C4-2B (cell line): ENCODE data around the gene FLT1.

Experiments used
- ZFX ChIP-seq: fragments of 450-650 bp; IDR thresholded peaks from 2 replicates; pipeline ENCODE4 v1.6.1; 2017
- TF ChIP-seq, protein P1 (sequence below): fragments of 450-650 bp; conservative IDR thresholded peaks from 2 replicates; pipeline ENCODE4 v1.5.1; 2017; ENCODE audit warnings: mild to moderate bottlenecking

DNA sequence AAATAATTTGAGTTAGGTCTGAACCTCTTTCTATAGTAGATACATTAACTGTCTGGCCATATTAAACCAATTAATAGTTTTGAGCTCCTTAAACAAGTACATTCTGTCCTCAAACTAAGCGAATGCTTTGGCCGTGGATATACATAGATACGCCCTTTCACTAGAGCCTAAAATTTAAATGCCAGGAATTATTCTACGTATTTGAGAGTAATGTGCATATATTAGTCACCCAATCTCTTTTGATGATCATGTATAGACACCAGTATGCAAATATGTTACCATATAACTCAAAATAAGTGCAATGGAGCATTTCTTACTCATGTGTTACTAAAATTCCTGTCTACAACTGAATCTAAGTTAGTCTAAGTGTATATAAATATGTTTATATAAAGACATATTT, 70.4 kb downstream of the FLT1 start:
- TF ChIP-seq, protein P1, sequence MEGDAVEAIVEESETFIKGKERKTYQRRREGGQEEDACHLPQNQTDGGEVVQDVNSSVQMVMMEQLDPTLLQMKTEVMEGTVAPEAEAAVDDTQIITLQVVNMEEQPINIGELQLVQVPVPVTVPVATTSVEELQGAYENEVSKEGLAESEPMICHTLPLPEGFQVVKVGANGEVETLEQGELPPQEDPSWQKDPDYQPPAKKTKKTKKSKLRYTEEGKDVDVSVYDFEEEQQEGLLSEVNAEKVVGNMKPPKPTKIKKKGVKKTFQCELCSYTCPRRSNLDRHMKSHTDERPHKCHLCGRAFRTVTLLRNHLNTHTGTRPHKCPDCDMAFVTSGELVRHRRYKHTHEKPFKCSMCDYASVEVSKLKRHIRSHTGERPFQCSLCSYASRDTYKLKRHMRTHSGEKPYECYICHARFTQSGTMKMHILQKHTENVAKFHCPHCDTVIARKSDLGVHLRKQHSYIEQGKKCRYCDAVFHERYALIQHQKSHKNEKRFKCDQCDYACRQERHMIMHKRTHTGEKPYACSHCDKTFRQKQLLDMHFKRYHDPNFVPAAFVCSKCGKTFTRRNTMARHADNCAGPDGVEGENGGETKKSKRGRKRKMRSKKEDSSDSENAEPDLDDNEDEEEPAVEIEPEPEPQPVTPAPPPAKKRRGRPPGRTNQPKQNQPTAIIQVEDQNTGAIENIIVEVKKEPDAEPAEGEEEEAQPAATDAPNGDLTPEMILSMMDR = no peak
- TF ChIP-seq ZFX = no peak
